Stimulated activated CD8-positive, alpha-beta memory T cell treated with anti-CD3 and anti-CD28 coated beads, Interleukin-12 subunit alpha, Interleukin-12 subunit beta, amount 100 ng/mL, for 24 hours (primary cell): ENCODE data around the gene CNTN6.

Source experiments
- DNase-seq: peaks from one replicate; pipeline ENCODE4 v3.0.0-alpha.2; 2020; ENCODE audit errors: extremely low read depth

Gene CNTN6

DNA sequence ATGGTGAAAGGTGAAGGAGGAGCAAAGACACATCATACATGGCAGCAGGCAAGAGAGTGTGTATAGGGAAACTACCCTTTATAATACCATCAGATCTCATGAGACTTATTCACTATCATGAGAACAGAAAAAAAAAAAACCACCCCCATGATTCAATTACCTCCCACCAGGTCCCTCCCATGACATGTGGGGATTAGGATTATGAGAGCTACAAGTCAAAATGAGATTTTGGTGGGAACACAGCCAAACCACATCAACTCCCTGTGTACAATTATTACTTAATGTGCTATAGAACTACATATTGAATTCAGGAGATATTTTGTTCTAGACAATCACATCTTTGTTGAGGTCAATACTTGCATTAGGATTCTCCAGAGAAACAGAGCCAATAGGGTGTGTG is 313.4 kb downstream of the CNTN6 start:
- no peak for DNase-seq

DNA sequence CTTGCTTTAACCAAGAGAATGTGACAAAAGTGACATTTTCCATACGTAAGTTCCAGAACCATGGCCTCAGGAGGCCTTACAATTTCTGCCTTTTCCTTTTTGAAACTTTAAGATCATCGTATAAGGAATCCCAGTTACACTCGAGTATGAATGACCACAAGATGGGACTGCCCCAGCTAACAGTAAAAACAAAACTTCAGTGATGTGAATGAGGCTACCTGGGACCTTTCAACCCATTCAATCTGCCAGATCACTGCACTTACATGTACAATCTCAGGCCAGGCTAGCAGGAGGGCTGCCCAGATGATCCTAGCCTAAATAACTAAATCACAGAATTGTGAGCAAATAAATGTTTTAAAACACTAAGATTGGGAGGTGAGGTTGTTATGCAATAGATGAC is 328.8 kb downstream of the CNTN6 start:
- DNase-seq: no peak

DNA sequence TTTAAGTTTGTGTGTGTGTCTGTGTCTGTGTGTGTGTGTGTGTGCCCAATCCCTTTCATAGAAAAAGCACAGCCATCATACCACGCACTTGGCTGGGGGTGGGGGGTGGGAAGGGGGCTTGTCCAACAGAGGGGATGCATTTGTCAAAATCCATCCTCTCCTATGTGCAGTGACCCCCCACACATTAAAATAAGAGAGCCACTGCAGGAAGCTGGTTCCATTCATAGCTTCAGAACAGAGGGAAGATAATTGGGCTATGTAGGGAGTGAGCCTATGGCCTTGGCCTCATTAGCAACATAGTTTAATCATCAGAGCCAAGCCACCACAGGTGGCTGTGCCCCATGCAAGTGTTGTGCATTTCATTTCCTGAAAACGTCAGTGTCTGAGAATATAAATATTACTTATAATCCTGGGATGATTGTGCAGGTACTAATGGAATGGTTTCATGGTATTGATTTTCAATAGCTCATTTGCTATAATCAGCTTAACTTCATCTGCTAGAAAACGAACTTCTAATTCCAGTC is 330.8 kb downstream of the CNTN6 start:
- no peak for DNase-seq

DNA sequence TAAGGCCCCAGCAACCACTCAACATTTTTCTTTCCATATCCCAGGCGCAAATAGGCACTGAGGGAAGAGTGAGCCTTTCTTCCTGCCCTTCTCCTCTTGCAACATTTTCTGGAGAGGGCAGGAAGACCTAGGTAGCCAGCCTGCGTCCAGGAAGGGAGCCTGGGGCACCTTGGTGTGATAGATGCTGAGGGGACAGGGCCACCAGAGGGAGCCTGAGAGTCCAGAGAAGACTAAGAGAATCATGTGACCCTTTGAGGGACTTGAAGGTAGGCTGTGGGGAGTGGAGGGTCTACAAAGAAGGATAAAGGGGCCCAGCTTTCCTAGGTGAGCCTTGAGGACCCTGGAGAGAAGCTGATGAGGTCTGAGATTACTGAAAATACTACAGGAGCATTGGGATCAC is 346.6 kb downstream of the CNTN6 start:
- no peak for DNase-seq

DNA sequence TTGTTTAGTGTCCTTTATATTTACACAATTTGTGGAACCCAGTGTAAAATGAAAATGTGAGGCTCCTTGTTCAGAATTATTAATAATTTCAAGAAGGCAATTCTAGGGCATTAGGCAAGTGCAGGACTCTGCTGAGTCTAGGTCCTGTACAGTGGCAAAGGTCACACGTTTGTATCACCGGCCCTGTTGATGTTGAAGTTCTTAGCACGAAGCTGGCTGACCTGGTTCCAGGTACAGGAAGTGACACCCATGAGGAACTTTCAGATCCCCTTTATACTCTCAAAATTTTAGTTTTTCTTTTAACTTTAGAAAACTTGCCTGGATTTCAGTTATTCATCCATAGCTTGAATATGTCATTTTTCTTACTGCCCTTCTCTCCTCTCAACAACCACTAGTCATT is 349.4 kb downstream of the CNTN6 start:
- no peak for DNase-seq

DNA sequence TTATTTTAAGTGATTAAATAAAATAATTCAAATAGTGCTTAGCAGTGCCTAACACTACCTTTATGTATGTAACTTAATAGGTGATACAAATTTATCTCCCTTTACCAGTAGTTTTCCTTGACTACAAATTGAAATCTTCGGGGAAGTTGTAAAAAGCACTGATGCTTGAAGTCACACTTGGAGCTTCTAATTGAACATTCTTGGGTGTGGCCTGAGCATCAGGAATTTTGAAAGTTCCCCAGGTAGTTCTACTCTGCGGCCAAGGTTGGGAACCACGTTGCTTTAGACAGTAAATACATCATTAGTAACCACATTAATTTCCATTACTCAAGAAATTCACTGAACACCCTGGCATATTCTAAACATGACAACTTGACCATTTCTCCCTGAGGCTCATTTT is 351.4 kb downstream of the CNTN6 start:
- DNase-seq: no peak

DNA sequence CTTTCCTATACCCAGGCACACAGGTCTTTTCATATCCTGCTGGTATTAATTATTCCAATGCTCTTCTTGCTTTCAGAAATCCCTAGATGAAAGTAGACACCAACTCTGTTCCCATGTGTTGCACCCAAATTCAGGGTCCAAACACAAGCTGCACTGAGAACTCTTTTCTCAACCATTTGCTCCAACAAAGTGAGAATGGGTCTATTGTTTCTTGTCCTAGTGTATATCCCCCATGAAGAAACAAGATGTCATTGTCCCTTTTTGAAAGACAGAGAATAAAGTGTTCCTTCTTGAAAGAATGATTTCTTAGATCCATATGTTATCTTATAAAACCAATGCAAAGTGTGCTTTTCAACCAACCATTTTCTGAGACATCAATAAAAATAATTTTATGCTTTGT is 353.7 kb downstream of the CNTN6 start:
- no peak for DNase-seq

DNA sequence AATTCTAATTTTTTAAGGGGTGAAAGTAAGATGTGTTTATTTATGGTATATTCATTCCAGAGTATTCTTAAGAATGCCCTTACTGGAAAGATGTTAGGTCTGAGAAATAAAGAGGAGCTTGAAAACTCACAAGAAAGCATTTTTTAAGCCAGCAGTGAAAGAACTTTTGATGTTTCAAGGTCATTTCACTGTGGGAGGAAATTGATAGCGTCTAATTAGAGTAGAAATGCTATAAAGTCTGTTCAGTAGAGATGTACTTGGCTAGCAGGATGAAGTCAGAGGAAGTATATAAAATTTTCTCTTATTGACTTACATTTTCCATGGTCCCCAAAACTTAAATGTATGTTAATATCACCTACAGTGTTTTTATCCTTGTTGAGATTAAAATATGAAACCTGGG is 354.6 kb downstream of the CNTN6 start:
- DNase-seq: no peak

DNA sequence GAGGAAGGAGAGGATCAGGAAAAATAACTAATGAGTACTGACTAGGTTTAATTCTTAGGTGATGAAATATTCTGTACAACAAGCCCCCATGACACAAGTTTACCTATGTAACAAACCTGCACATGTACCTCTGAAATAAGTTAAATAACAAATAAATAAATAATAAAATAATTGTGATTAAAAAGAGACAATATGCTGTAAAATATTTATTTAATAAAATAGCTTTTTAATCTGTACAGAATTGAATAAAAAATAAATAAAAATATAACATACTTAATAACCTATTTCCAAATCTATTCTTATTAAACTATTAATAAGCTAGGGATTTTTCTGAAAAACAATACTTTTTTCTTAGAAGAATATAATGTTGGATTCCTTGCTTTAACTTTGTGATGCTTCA is 355.6 kb downstream of the CNTN6 start:
- no peak for DNase-seq
